Chondrocyte (in vitro differentiated cells): ENCODE results near the gene ZNF217. TPM values are rescaled to one million over a fixed set of nuclear protein-coding genes. Genes with fewer than 3 reads are reported as not detected.
"Not testable (repeated sequence)": the region's sequence is repeated elsewhere in the genome, so short reads cannot be mapped to it uniquely, and the experiment has no call there.

Experiments
- DNase-seq: peaks from one replicate; pipeline ENCODE4 v3.0.0; 2021; ENCODE audit warnings: mixed read lengths, low spot score
- H3K27ac Mint-ChIP-seq: one replicate; pipeline ENCODE4 v1.8.0; 2021; ENCODE audit warnings: mild to moderate bottlenecking, moderate library complexity, mixed read lengths; ENCODE audit not compliant: unreplicated experiment
- H3K27me3 Mint-ChIP-seq: 2 replicates; pipeline ENCODE4 v1.8.0; 2021; ENCODE audit warnings: low read depth, mixed read lengths
- H3K36me3 Mint-ChIP-seq: 2 replicates; pipeline ENCODE4 v1.8.0; 2021; ENCODE audit warnings: low read depth, mixed read lengths
- H3K4me1 Mint-ChIP-seq: 2 replicates; pipeline ENCODE4 v1.8.0; 2021; ENCODE audit warnings: low read depth, mild to moderate bottlenecking, mixed read lengths
- H3K4me3 Mint-ChIP-seq: one replicate; pipeline ENCODE4 v1.8.0; 2021; ENCODE audit warnings: mild to moderate bottlenecking, moderate library complexity, mixed read lengths; ENCODE audit not compliant: unreplicated experiment
- H3K9me3 Mint-ChIP-seq: 2 replicates; pipeline ENCODE4 v1.8.0; 2021; ENCODE audit warnings: low read depth, mixed read lengths
- CTCF ChIP-seq: fragments of 200-600 bp; sonication (generic); IDR thresholded peaks from 2 replicates; pipeline ENCODE4 v1.5.0; 2021; ENCODE audit warnings: antibody characterized with exemption, mild to moderate bottlenecking, moderate library complexity
- total RNA-seq: library from RNA; stranded (reverse); gene quantifications from 3 replicates; pipeline ENCODE4 v1.2.1, GENCODE V29; 2021

Gene ZNF217
- total RNA-seq, 1 donor from 2014 or later, result 28.7 TPM

- no peaks in the 10 kb centered on the region for H3K9me3 Mint-ChIP-seq
- no peak overlapping the region for H3K4me3 Mint-ChIP-seq
- H3K27ac Mint-ChIP-seq, result no peak overlapping the region
- H3K27me3 Mint-ChIP-seq, result no peaks in the 10 kb centered on the region
- no peak for TF ChIP-seq CTCF
- no peaks in the 10 kb centered on the region for H3K4me1 Mint-ChIP-seq
- no peak for DNase-seq
- peaks cover 2% of the 10 kb centered on the region for H3K36me3 Mint-ChIP-seq
These were observed 33.8 kb downstream of the ZNF217 start for GRCh38 chr20:53559816-53560215.

GRCh38 chr20:53557130-53557529 is 36.5 kb downstream of the ZNF217 start:
- TF ChIP-seq CTCF, result no peak
- H3K9me3 Mint-ChIP-seq, result no peaks in the 10 kb centered on the region
- H3K27me3 Mint-ChIP-seq, result no peaks in the 10 kb centered on the region

GRCh38 chr20:53556267-53556897 is 37.3 kb downstream of the ZNF217 start:
- Mint-ChIP-seq H3K4me3 (no peak overlapping the region), H3K36me3 (no peaks in the 10 kb centered on the region), H3K4me1 (no peaks in the 10 kb centered on the region), H3K27ac (no peak overlapping the region), H3K9me3 (no peaks in the 10 kb centered on the region), H3K27me3 (no peaks in the 10 kb centered on the region)
- DNase-seq, result no peak
- TF ChIP-seq CTCF, result no peak

More at GRCh38 chr20:53557130-53557529, 36.5 kb downstream of the ZNF217 start:
- H3K36me3 Mint-ChIP-seq, result no peaks in the 10 kb centered on the region
- no peak for DNase-seq
- H3K27ac Mint-ChIP-seq, result no peak overlapping the region
- no peaks in the 10 kb centered on the region for H3K4me1 Mint-ChIP-seq
- no peak overlapping the region for H3K4me3 Mint-ChIP-seq

- TF ChIP-seq CTCF, result no peak
- Mint-ChIP-seq H3K27me3 (no peaks in the 10 kb centered on the region), H3K4me1 (no peaks in the 10 kb centered on the region), H3K4me3 (no peak overlapping the region), H3K36me3 (no peaks in the 10 kb centered on the region), H3K9me3 (no peaks in the 10 kb centered on the region), H3K27ac (no peak overlapping the region)
- DNase-seq, result no peak
These were observed 37.8 kb downstream of the ZNF217 start for GRCh38 chr20:53555816-53556215.

- Mint-ChIP-seq H3K27ac (no peak overlapping the region), H3K27me3 (no peaks in the 10 kb centered on the region), H3K4me1 (no peaks in the 10 kb centered on the region), H3K4me3 (no peak overlapping the region), H3K9me3 (no peaks in the 10 kb centered on the region), H3K36me3 (no peaks in the 10 kb centered on the region)
- DNase-seq, result no peak
- no peak for TF ChIP-seq CTCF
These were observed 38.6 kb downstream of the ZNF217 start for GRCh38 chr20:53555081-53555480.

GRCh38 chr20:53552572-53552893 is 41.1 kb downstream of the ZNF217 start:
- not testable (repeated sequence) for H3K27ac Mint-ChIP-seq, H3K27me3 Mint-ChIP-seq, DNase-seq, H3K9me3 Mint-ChIP-seq, H3K4me3 Mint-ChIP-seq, H3K36me3 Mint-ChIP-seq, H3K4me1 Mint-ChIP-seq

- not testable (repeated sequence) for H3K27ac Mint-ChIP-seq
These were observed 41.7 kb downstream of the ZNF217 start for GRCh38 chr20:53551719-53552571.

More at GRCh38 chr20:53551719-53552571, 41.7 kb downstream of the ZNF217 start:
- not testable (repeated sequence) for H3K4me3 Mint-ChIP-seq, DNase-seq, H3K9me3 Mint-ChIP-seq, H3K27me3 Mint-ChIP-seq, H3K36me3 Mint-ChIP-seq, H3K4me1 Mint-ChIP-seq
